HUDEP-2 (cell line): ENCODE data around the gene IGF1.

ENCODE experiments used
- DNase-seq, 76 experiments: peaks; one replicate each; lab custom pipeline; 2025; ENCODE audit not compliant: unreplicated experiment in 76 of 76; lab: John Stamatoyannopoulos, UW

IGF1 gene

GRCh38 chr12:102433304-102433703 lies 47.1 kb downstream of the IGF1 start:
- DNase-seq = no peak

- DNase-seq = no peak
Measured at GRCh38 chr12:102430661-102431060, 49.7 kb downstream of the IGF1 start.

GRCh38 chr12:102429211-102430154 lies 50.9 kb downstream of the IGF1 start:
- DNase-seq = no peak

GRCh38 chr12:102427543-102427941 lies 52.8 kb downstream of the IGF1 start:
- no peak for DNase-seq

GRCh38 chr12:102426599-102427542 lies 53.5 kb downstream of the IGF1 start:
- no peak for DNase-seq

- no peak for DNase-seq
Measured at GRCh38 chr12:102425109-102426039, 55.0 kb downstream of the IGF1 start.

GRCh38 chr12:102423462-102423861 lies 56.9 kb downstream of the IGF1 start:
- no peak for DNase-seq

GRCh38 chr12:102421802-102422583 lies 58.4 kb downstream of the IGF1 start:
- DNase-seq = no peak

- DNase-seq = no peak
Measured at GRCh38 chr12:102419094-102419764, 61.1 kb downstream of the IGF1 start.

- no peak for DNase-seq
Measured at GRCh38 chr12:102417055-102417454, 63.3 kb downstream of the IGF1 start.

GRCh38 chr12:102415515-102415914 lies 64.8 kb downstream of the IGF1 start:
- DNase-seq = no peak

- DNase-seq = no peak
Measured at GRCh38 chr12:102413396-102413795, 67.0 kb downstream of the IGF1 start.

GRCh38 chr12:102410511-102410910 lies 69.9 kb downstream of the IGF1 start:
- no peak for DNase-seq

- DNase-seq = no peak
Measured at GRCh38 chr12:102408487-102409297, 71.7 kb downstream of the IGF1 start.

- no peak for DNase-seq
Measured at GRCh38 chr12:102407776-102408486, 72.4 kb downstream of the IGF1 start.

- DNase-seq = peak in 7 of 76 experiments; percentile 1 to 25 (median 16)
Measured at GRCh38 chr12:102406033-102406584, 74.3 kb downstream of the IGF1 start.

GRCh38 chr12:102401087-102401486 lies 79.3 kb downstream of the IGF1 start:
- no peak for DNase-seq
